Bronchus fibroblast of lung (primary cell): ENCODE results near the gene EP300. TPM values are rescaled to one million over a fixed set of nuclear protein-coding genes. Genes with fewer than 3 reads are reported as not detected.

Source experiments
- total RNA-seq: library from RNA; depleted of rRNA; stranded (reverse); fragments of >200 nt; gene quantifications from 2 replicates; pipeline ENCODE4 v1.2.3, GENCODE V29; 2015

Gene EP300
- total RNA-seq: 18.8 and 28.5 TPM in 2 replicates

DNA sequence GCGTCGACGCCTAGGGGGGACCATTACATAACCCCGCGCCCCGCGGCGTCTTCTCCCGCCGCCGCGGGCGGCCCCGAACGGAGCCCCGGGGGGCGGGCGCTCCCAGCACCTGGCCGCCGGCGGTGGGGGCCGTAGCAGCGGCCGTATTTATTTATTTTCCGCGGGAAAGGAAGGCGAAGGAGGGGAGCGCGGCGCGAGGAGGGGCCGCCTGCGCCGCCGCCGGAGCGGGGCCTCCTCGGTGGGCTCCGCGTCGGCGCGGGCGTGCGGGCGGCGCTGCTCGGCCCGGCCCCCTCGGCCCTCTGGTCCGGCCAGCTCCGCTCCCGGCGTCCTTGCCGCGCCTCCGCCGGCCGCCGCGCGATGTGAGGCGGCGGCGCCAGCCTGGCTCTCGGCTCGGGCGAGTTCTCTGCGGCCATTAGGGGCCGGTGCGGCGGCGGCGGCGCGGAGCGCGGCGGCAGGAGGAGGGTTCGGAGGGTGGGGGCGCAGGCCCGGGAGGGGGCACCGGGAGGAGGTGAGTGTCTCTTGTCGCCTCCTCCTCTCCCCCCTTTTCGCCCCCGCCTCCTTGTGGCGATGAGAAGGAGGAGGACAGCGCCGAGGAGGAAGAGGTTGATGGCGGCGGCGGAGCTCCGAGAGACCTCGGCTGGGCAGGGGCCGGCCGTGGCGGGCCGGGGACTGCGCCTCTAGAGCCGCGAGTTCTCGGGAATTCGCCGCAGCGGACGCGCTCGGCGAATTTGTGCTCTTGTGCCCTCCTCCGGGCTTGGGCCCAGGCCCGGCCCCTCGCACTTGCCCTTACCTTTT lies at the start of gene EP300:
EP300 (plus strand) TSS at position 570 of the 795 bp plus-strand sequence. CDS start 413 bp downstream, outside the sequence.

DNA sequence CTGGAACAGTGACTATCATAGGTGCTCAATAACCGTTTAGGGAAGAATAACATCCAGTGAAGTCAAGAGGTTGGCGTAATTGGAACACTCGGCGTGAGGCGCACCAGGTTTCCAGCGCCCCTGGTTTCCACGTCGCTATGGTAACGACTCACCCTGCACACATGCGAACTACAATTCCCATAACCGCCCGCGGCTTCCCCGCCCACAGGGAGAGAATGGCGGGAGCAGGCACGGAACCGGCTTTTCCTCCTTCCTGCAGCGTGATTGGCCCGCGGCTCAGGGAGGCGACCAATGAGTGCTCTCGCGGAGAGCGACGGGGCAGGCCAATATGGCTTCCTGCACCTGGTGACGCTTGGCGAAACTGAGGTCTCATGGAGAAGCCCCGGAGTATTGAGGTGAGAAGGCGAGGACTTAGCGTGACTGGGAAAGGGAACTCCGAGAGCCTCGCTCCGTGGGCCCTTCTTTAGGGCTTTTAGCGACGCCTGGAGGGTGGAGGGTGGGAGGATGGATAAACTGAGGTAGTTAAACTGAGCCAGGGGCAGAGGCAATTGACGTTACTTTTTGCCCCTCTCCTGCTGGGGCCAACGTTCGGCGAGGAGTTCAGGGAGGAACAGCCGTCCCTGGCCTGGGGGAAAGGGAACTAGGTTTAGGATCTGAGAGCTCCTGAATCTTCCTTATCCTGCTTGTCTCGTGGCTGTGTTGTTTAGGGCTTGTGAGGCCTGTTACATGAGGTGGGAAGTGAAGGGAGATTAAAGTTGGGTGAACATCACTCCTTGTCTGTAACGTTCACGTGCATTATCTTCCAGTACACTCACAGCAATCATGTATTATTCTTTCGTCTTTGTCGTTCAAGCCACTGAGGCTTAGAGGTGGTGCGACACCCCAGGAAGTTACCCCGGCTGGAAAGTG lies 112.9 kb downstream of the EP300 start, which contains the start of gene L3MBTL2:
L3MBTL2 (plus strand) TSS at position 321 of the 909 bp plus-strand sequence; CDS start at position 372, 51 bp downstream.

Other genes with a start within 250 kb of the EP300 start
- gene ST13, start 236.0 kb upstream of the EP300 start, total RNA-seq: 91.4 and 113 TPM in 2 replicates
- gene XPNPEP3, start 235.4 kb upstream of the EP300 start, total RNA-seq: 8.1 and 10.0 TPM in 2 replicates
- gene DNAJB7, start 230.5 kb upstream of the EP300 start, total RNA-seq: not detected in 2 replicates
- gene RBX1, start 141.2 kb upstream of the EP300 start, total RNA-seq: 114 and 122 TPM in 2 replicates
- gene L3MBTL2, start 112.7 kb downstream of the EP300 start, total RNA-seq: 23.0 and 23.7 TPM in 2 replicates
- 0.34 and 0.45 TPM in 2 replicates for gene CHADL, start 148.3 kb downstream of the EP300 start, total RNA-seq
- gene RANGAP1, start 193.6 kb downstream of the EP300 start, total RNA-seq: 131 and 134 TPM in 2 replicates
- gene ZC3H7B, start 208.9 kb downstream of the EP300 start, total RNA-seq: 46.4 and 47.7 TPM in 2 replicates